Activated T-helper 17 cell treated with anti-CD3 and anti-CD28 coated beads, Interleukin-2, amount 50 U/mL, for 72 hours (primary cell): ENCODE results near the gene SOST. TPM values are rescaled to one million over a fixed set of nuclear protein-coding genes. Genes with fewer than 3 reads are reported as not detected.

ENCODE experiments used
- ATAC-seq: fragments of 150-1000 bp; cut with Tn5 transposase; replicated peaks from 2 replicates; pipeline ENCODE4 v1.10.0; 2021; ENCODE audit warnings: mild to moderate bottlenecking, moderate library complexity
- H3K27ac Mint-ChIP-seq: one replicate; pipeline ENCODE4 v1.8.0; 2022; ENCODE audit warnings: mixed read lengths
- H3K27me3 Mint-ChIP-seq: one replicate; pipeline ENCODE4 v1.8.0; 2022; ENCODE audit warnings: mixed read lengths
- H3K36me3 Mint-ChIP-seq: one replicate; pipeline ENCODE4 v1.8.0; 2022; ENCODE audit warnings: low read depth, mild to moderate bottlenecking, mixed read lengths
- H3K4me1 Mint-ChIP-seq: one replicate; pipeline ENCODE4 v1.8.0; 2022; ENCODE audit warnings: mixed read lengths
- H3K4me3 Mint-ChIP-seq: one replicate; pipeline ENCODE4 v1.8.0; 2022; ENCODE audit warnings: mild to moderate bottlenecking, mixed read lengths
- H3K9me3 Mint-ChIP-seq: one replicate; pipeline ENCODE4 v1.8.0; 2022; ENCODE audit warnings: mixed read lengths
- total RNA-seq, 2 donors: library from RNA; stranded (reverse); gene quantifications; one replicate each; pipeline ENCODE4 v1.2.3, GENCODE V29; 2022

Gene SOST
- total RNA-seq, 2 donors from 2014 or later: not detected

GRCh38 chr17:43740541-43740940, 18.1 kb downstream of the SOST start:
- no peak for ATAC-seq
- peaks cover 43% of the 10 kb centered on the region for H3K27me3 Mint-ChIP-seq

GRCh38 chr17:43737722-43738121, 20.9 kb downstream of the SOST start:
- Mint-ChIP-seq H3K27ac (no peak overlapping the region), H3K36me3 (no peaks in the 10 kb centered on the region), H3K27me3 (peaks cover 26% of the 10 kb centered on the region), H3K4me3 (no peak overlapping the region), H3K9me3 (no peaks in the 10 kb centered on the region), H3K4me1 (no peaks in the 10 kb centered on the region)
- no peak for ATAC-seq

More at GRCh38 chr17:43740541-43740940, 18.1 kb downstream of the SOST start:
- H3K9me3 Mint-ChIP-seq: no peaks in the 10 kb centered on the region
- no peak overlapping the region for H3K4me3 Mint-ChIP-seq
- no peaks in the 10 kb centered on the region for H3K36me3 Mint-ChIP-seq
- H3K27ac Mint-ChIP-seq: no peak overlapping the region
- H3K4me1 Mint-ChIP-seq: no peaks in the 10 kb centered on the region

- H3K4me3 Mint-ChIP-seq: no peak overlapping the region
- no peak for ATAC-seq
- no peaks in the 10 kb centered on the region for H3K9me3 Mint-ChIP-seq
- H3K36me3 Mint-ChIP-seq: no peaks in the 10 kb centered on the region
- H3K27ac Mint-ChIP-seq: no peak overlapping the region
- H3K27me3 Mint-ChIP-seq: peaks cover 20% of the 10 kb centered on the region
- no peaks in the 10 kb centered on the region for H3K4me1 Mint-ChIP-seq
Observed at GRCh38 chr17:43736389-43736788, 22.2 kb downstream of the SOST start.

- no peaks in the 10 kb centered on the region for H3K4me1 Mint-ChIP-seq
- H3K9me3 Mint-ChIP-seq: no peaks in the 10 kb centered on the region
- H3K36me3 Mint-ChIP-seq: no peaks in the 10 kb centered on the region
- H3K27me3 Mint-ChIP-seq: peaks cover 14% of the 10 kb centered on the region
- H3K27ac Mint-ChIP-seq: no peak overlapping the region
- H3K4me3 Mint-ChIP-seq: no peak overlapping the region
- no peak for ATAC-seq
Observed at GRCh38 chr17:43734376-43734775, 24.2 kb downstream of the SOST start.

GRCh38 chr17:43733956-43734355, 24.6 kb downstream of the SOST start:
- Mint-ChIP-seq H3K4me3 (no peak overlapping the region), H3K27ac (no peak overlapping the region), H3K36me3 (no peaks in the 10 kb centered on the region), H3K27me3 (peaks cover 10% of the 10 kb centered on the region), H3K9me3 (no peaks in the 10 kb centered on the region), H3K4me1 (no peaks in the 10 kb centered on the region)
- ATAC-seq: no peak

- no peaks in the 10 kb centered on the region for H3K4me1 Mint-ChIP-seq
- ATAC-seq: no peak
- H3K27me3 Mint-ChIP-seq: peaks cover 9% of the 10 kb centered on the region
- H3K36me3 Mint-ChIP-seq: no peaks in the 10 kb centered on the region
- H3K4me3 Mint-ChIP-seq: no peak overlapping the region
- H3K9me3 Mint-ChIP-seq: no peaks in the 10 kb centered on the region
- no peak overlapping the region for H3K27ac Mint-ChIP-seq
Observed at GRCh38 chr17:43732958-43733357, 25.6 kb downstream of the SOST start.

- Mint-ChIP-seq H3K4me1 (no peaks in the 10 kb centered on the region), H3K9me3 (no peaks in the 10 kb centered on the region), H3K36me3 (no peaks in the 10 kb centered on the region), H3K27me3 (no peaks in the 10 kb centered on the region), H3K4me3 (no peak overlapping the region), H3K27ac (no peak overlapping the region)
- no peak for ATAC-seq
Observed at GRCh38 chr17:43728081-43728480, 30.5 kb downstream of the SOST start.

- ATAC-seq: no peak
Observed at GRCh38 chr17:43723697-43724359, 34.8 kb downstream of the SOST start.

GRCh38 chr17:43722870-43723665, 35.5 kb downstream of the SOST start:
- H3K27ac Mint-ChIP-seq: no peak overlapping the region
- H3K27me3 Mint-ChIP-seq: no peaks in the 10 kb centered on the region
- peaks cover 11% of the 10 kb centered on the region for H3K4me1 Mint-ChIP-seq
- ATAC-seq: no peak
- H3K4me3 Mint-ChIP-seq: no peak overlapping the region
- no peaks in the 10 kb centered on the region for H3K36me3 Mint-ChIP-seq
- H3K9me3 Mint-ChIP-seq: no peaks in the 10 kb centered on the region

More at GRCh38 chr17:43723697-43724359, 34.8 kb downstream of the SOST start:
- H3K27ac Mint-ChIP-seq: no peak overlapping the region
- peaks cover 11% of the 10 kb centered on the region for H3K4me1 Mint-ChIP-seq
- no peaks in the 10 kb centered on the region for H3K9me3 Mint-ChIP-seq
- H3K27me3 Mint-ChIP-seq: no peaks in the 10 kb centered on the region
- H3K4me3 Mint-ChIP-seq: no peak overlapping the region
- H3K36me3 Mint-ChIP-seq: no peaks in the 10 kb centered on the region

GRCh38 chr17:43722269-43722619, 36.3 kb downstream of the SOST start:
- H3K27ac Mint-ChIP-seq: no peak overlapping the region
- H3K27me3 Mint-ChIP-seq: no peaks in the 10 kb centered on the region
- peak overlapping the region; percentile 83 for H3K4me3 Mint-ChIP-seq
- H3K9me3 Mint-ChIP-seq: no peaks in the 10 kb centered on the region
- no peak for ATAC-seq
- no peaks in the 10 kb centered on the region for H3K36me3 Mint-ChIP-seq
- H3K4me1 Mint-ChIP-seq: peaks cover 11% of the 10 kb centered on the region

- Mint-ChIP-seq H3K27me3 (no peaks in the 10 kb centered on the region), H3K36me3 (no peaks in the 10 kb centered on the region), H3K4me3 (peak overlapping the region; percentile 83), H3K9me3 (no peaks in the 10 kb centered on the region), H3K27ac (peak overlapping the region; percentile 78), H3K4me1 (peaks cover 11% of the 10 kb centered on the region)
- ATAC-seq: no peak
Observed at GRCh38 chr17:43721537-43722268, 36.9 kb downstream of the SOST start.

GRCh38 chr17:43720311-43721060, 38.1 kb downstream of the SOST start:
- peak overlapping the region; percentile 78 for H3K27ac Mint-ChIP-seq
- H3K9me3 Mint-ChIP-seq: no peaks in the 10 kb centered on the region
- H3K4me3 Mint-ChIP-seq: peak overlapping the region; percentile 83
- H3K36me3 Mint-ChIP-seq: no peaks in the 10 kb centered on the region
- peaks cover 11% of the 10 kb centered on the region for H3K4me1 Mint-ChIP-seq
- ATAC-seq: peak; percentile 89
- peaks cover under 1% of the 10 kb centered on the region for H3K27me3 Mint-ChIP-seq

GRCh38 chr17:43719578-43719977, 39.0 kb downstream of the SOST start:
- H3K27me3 Mint-ChIP-seq: peaks cover 6% of the 10 kb centered on the region
- peak overlapping the region; percentile 78 for H3K27ac Mint-ChIP-seq
- peak overlapping the region; percentile 83 for H3K4me3 Mint-ChIP-seq
- peaks cover 13% of the 10 kb centered on the region for H3K4me1 Mint-ChIP-seq
- ATAC-seq: peak; percentile 47
- H3K36me3 Mint-ChIP-seq: peaks cover under 1% of the 10 kb centered on the region
- no peaks in the 10 kb centered on the region for H3K9me3 Mint-ChIP-seq

GRCh38 chr17:43718544-43718943, 40.0 kb downstream of the SOST start:
- H3K4me3 Mint-ChIP-seq: no peak overlapping the region
- no peak for ATAC-seq
- H3K4me1 Mint-ChIP-seq: peaks cover 19% of the 10 kb centered on the region
- H3K27me3 Mint-ChIP-seq: peaks cover 13% of the 10 kb centered on the region
- H3K27ac Mint-ChIP-seq: no peak overlapping the region
- no peaks in the 10 kb centered on the region for H3K9me3 Mint-ChIP-seq
- H3K36me3 Mint-ChIP-seq: peaks cover 6% of the 10 kb centered on the region
